Lower leg skin (tissue), 3 donors: ENCODE results near the gene TANGO6.

ENCODE experiments used
- POLR2A ChIP-seq, 2 donors: fragments of 450-650 bp; IDR thresholded peaks; one replicate each; pipeline ENCODE4 v1.6.1; 2016 to 2017; ENCODE audit warnings: antibody characterized with exemption in 2 of 2, mild to moderate bottlenecking in 1 of 2, moderate library complexity in 1 of 2
- TF ChIP-seq, protein P1 (sequence below), 3 donors: fragments of 450-650 bp; IDR thresholded peaks; one replicate each; pipeline ENCODE4 v1.5.1; 2016; ENCODE audit warnings: antibody characterized with exemption in 3 of 3, mild to moderate bottlenecking in 3 of 3, moderate library complexity in 2 of 3

DNA sequence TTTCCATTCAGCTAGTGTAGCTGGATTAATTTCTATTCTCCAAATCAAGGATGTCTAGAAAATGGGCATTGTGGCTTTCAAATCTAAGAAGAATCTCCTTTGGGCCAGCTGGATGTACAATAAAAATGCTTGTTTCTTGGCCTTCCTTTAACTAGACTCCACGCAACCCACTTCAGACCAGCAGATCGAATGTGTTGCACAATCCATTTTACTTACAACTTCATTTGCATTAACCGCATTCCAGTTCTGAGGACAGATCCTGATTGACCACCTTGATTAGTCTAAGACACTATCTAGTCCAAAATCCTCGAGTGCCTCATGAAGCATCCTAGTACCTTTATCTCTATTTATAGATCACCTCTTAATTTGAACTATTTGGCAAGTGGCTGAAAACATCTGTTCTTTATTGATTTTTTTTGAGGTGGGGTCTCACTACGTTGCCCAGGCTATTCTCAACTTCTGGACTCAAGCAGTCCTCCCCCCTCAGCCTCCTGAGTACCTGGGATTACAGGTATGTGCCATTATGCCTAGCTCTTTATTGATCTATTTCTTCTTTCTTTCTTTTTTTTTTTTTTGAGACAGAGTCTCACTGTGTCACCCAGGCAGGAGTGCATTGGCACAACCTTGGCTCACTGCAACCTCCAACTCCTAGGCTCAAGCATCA lies 241.8 kb downstream of the TANGO6 start:
- TF ChIP-seq, protein P1, sequence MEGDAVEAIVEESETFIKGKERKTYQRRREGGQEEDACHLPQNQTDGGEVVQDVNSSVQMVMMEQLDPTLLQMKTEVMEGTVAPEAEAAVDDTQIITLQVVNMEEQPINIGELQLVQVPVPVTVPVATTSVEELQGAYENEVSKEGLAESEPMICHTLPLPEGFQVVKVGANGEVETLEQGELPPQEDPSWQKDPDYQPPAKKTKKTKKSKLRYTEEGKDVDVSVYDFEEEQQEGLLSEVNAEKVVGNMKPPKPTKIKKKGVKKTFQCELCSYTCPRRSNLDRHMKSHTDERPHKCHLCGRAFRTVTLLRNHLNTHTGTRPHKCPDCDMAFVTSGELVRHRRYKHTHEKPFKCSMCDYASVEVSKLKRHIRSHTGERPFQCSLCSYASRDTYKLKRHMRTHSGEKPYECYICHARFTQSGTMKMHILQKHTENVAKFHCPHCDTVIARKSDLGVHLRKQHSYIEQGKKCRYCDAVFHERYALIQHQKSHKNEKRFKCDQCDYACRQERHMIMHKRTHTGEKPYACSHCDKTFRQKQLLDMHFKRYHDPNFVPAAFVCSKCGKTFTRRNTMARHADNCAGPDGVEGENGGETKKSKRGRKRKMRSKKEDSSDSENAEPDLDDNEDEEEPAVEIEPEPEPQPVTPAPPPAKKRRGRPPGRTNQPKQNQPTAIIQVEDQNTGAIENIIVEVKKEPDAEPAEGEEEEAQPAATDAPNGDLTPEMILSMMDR (IDR thresholded peaks at IDR 0.05): no peak
- no peak for TF ChIP-seq POLR2A (IDR thresholded peaks at IDR 0.05)
